Osteoblast (primary cell): ENCODE measurements around the gene CSNK2A2. TPM values are rescaled to one million over a fixed set of nuclear protein-coding genes. Genes with fewer than 3 reads are reported as not detected.
A peak's percentile ranks its signal among the peaks of the same experiment; 100 is the strongest.

Experiments used
- DNase-seq: peaks from one replicate; pipeline ENCODE4 v3.0.0; 2011; ENCODE audit warnings: low spot score, mixed read lengths; ENCODE audit not compliant: insufficient read length; ENCODE audit errors: missing footprints
- H2AFZ ChIP-seq: 2 replicates; pipeline ENCODE4 v1.6.0; 2011; ENCODE audit warnings: mild to moderate bottlenecking, low read length
- H3K27ac ChIP-seq: 2 replicates; pipeline ENCODE4 v1.5.1; 2011; ENCODE audit warnings: mild to moderate bottlenecking, low read depth, low read length, moderate library complexity
- H3K27me3 ChIP-seq: 2 replicates; pipeline ENCODE4 v1.6.0; 2012; ENCODE audit warnings: mild to moderate bottlenecking, control low read depth, inconsistent platforms, low read length, moderate library complexity; ENCODE audit not compliant: insufficient read depth
- H3K36me3 ChIP-seq: 2 replicates; pipeline ENCODE4 v1.5.1; 2011; ENCODE audit warnings: mild to moderate bottlenecking, low read length, control low read depth, moderate library complexity; ENCODE audit not compliant: insufficient read depth
- H3K4me1 ChIP-seq: 2 replicates; pipeline ENCODE4 v1.5.1; 2011; ENCODE audit warnings: mild to moderate bottlenecking, low read length, control low read depth, moderate library complexity; ENCODE audit not compliant: insufficient read depth
- H3K4me2 ChIP-seq: 2 replicates; pipeline ENCODE4 v1.6.0; 2011; ENCODE audit warnings: mild to moderate bottlenecking, low read length; ENCODE audit not compliant: insufficient read depth
- H3K4me3 ChIP-seq: fragments of 200-600 bp; sonication (generic); 3 replicates; pipeline ENCODE4 v1.5.1; 2012; ENCODE audit warnings: mild to moderate bottlenecking, low read length, inconsistent platforms; ENCODE audit not compliant: insufficient read depth
- H3K79me2 ChIP-seq: 2 replicates; pipeline ENCODE4 v1.6.0; 2012; ENCODE audit warnings: mild to moderate bottlenecking, low read length, control low read depth, inconsistent platforms; ENCODE audit not compliant: insufficient read depth
- H3K9me3 ChIP-seq: 2 replicates; pipeline ENCODE4 v1.5.1; 2011; ENCODE audit warnings: low read depth, low read length, control low read depth
- H4K20me1 ChIP-seq: 2 replicates; pipeline ENCODE4 v1.6.0; 2012; ENCODE audit warnings: mild to moderate bottlenecking, low read length, control low read depth; ENCODE audit not compliant: insufficient read depth
- total RNA-seq: library from RNA; depleted of rRNA; stranded (reverse); fragments of >200 nt; gene quantifications from 2 replicates; pipeline ENCODE4 v1.2.3, GENCODE V29; 2012
- TF ChIP-seq, protein P1 (sequence below): IDR thresholded peaks from 2 replicates; pipeline ENCODE4 v1.5.1; 2011; ENCODE audit warnings: mild to moderate bottlenecking, low read depth, low read length, moderate library complexity; ENCODE audit errors: extremely low read depth

Gene CSNK2A2
- total RNA-seq, 1 donor = 40.5 TPM

GRCh38 chr16:58128711-58129096, 69.2 kb downstream of the CSNK2A2 start:
- H4K20me1 ChIP-seq = peaks cover 37% of the 10 kb centered on the region
- peaks cover 51% of the 10 kb centered on the region for H3K79me2 ChIP-seq
- no peaks in the 10 kb centered on the region for H3K27me3 ChIP-seq
- peaks cover 32% of the 10 kb centered on the region for H3K4me1 ChIP-seq
- H2AFZ ChIP-seq = peak overlapping the region; percentile 93
- no peak for DNase-seq
- TF ChIP-seq, protein P1, sequence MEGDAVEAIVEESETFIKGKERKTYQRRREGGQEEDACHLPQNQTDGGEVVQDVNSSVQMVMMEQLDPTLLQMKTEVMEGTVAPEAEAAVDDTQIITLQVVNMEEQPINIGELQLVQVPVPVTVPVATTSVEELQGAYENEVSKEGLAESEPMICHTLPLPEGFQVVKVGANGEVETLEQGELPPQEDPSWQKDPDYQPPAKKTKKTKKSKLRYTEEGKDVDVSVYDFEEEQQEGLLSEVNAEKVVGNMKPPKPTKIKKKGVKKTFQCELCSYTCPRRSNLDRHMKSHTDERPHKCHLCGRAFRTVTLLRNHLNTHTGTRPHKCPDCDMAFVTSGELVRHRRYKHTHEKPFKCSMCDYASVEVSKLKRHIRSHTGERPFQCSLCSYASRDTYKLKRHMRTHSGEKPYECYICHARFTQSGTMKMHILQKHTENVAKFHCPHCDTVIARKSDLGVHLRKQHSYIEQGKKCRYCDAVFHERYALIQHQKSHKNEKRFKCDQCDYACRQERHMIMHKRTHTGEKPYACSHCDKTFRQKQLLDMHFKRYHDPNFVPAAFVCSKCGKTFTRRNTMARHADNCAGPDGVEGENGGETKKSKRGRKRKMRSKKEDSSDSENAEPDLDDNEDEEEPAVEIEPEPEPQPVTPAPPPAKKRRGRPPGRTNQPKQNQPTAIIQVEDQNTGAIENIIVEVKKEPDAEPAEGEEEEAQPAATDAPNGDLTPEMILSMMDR = no peak
- peak overlapping the region; percentile 86 for H3K27ac ChIP-seq
- peak overlapping the region; percentile 97 for H3K4me2 ChIP-seq
- H3K36me3 ChIP-seq = no peaks in the 10 kb centered on the region
- peak overlapping the region; percentile 95 for H3K4me3 ChIP-seq
- no peaks in the 10 kb centered on the region for H3K9me3 ChIP-seq

GRCh38 chr16:58128181-58128631, 69.7 kb downstream of the CSNK2A2 start:
- H3K9me3 ChIP-seq = no peaks in the 10 kb centered on the region
- H3K79me2 ChIP-seq = peaks cover 54% of the 10 kb centered on the region
- no peaks in the 10 kb centered on the region for H3K36me3 ChIP-seq
- H3K27ac ChIP-seq = peak overlapping the region; percentile 86
- peak overlapping the region; percentile 95 for H3K4me3 ChIP-seq
- H2AFZ ChIP-seq = no peak overlapping the region
- H3K4me1 ChIP-seq = peaks cover 32% of the 10 kb centered on the region
- peak overlapping the region; percentile 97 for H3K4me2 ChIP-seq
- no peaks in the 10 kb centered on the region for H3K27me3 ChIP-seq
- H4K20me1 ChIP-seq = peaks cover 39% of the 10 kb centered on the region
- no peak for DNase-seq
- TF ChIP-seq, protein P1 = no peak

DNA sequence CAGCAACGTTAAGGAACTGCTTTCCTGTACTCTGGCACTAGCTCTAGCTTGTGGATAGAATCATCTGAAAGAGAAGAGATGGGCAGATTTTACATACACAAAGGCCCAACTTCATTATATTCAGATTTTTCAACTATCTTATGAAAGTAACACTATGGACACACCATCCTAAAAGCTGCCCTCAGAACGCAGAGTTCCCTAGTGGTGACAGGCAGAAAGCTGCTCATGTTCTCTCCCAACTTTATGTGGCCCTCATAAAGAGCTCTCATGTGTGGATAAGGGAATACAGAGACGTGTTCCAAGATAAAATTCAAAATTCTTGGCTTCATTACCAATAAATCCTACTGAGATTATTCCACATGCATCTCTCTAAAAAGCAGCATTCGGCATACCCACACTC, 70.3 kb downstream of the CSNK2A2 start:
- Histone ChIP-seq H3K27ac (peak overlapping the region; percentile 86), H3K27me3 (no peaks in the 10 kb centered on the region), H3K79me2 (peaks cover 60% of the 10 kb centered on the region), H3K4me1 (peaks cover 32% of the 10 kb centered on the region), H4K20me1 (peaks cover 39% of the 10 kb centered on the region), H2AFZ (no peak overlapping the region), H3K36me3 (no peaks in the 10 kb centered on the region), H3K9me3 (no peaks in the 10 kb centered on the region), H3K4me2 (peak overlapping the region; percentile 97), H3K4me3 (peak overlapping the region; percentile 95)
- DNase-seq = peak; percentile 72
- TF ChIP-seq, protein P1 = peak; percentile 31

DNA sequence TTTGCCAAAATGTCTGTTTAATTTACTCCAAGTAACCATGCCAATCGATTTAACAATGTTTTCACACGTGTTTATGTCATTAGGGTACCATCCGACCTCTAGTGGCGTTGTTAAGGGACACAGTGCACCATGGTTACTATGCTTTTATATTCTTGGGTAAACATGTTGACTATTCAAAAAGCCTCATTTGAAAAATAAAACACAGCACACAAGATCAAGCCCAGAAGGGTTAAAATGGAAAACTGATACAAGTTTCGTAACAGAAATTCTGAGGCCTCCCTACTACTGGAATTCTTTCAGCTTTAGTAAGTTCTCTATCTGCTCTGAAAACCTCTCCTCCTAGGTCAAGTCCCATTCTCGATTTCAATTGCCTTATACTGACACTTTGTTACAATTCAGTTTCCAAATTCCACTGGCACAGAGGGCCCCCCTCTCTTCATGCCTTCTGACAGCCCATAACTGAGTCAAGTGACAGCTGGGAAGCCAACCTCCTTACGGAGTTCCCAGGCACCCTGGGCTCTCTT, 70.8 kb downstream of the CSNK2A2 start:
- peak overlapping the region; percentile 9 for H2AFZ ChIP-seq
- H3K4me2 ChIP-seq = peak overlapping the region; percentile 97
- TF ChIP-seq, protein P1 = peak; percentile 36
- H3K4me3 ChIP-seq = peak overlapping the region; percentile 95
- H3K27ac ChIP-seq = peak overlapping the region; percentile 86
- H3K36me3 ChIP-seq = no peaks in the 10 kb centered on the region
- H3K4me1 ChIP-seq = peaks cover 33% of the 10 kb centered on the region
- H3K79me2 ChIP-seq = peaks cover 63% of the 10 kb centered on the region
- H3K27me3 ChIP-seq = no peaks in the 10 kb centered on the region
- DNase-seq = peak; percentile 18
- H4K20me1 ChIP-seq = peaks cover 39% of the 10 kb centered on the region
- H3K9me3 ChIP-seq = no peaks in the 10 kb centered on the region
